Measurements from ENCODE around the gene PPP1R3D.
"Not testable (repeated sequence)": the region's sequence is repeated elsewhere in the genome, so short reads cannot be mapped to it uniquely, and the experiment has no call there.

Gene PPP1R3D

GRCh38 chr20:59966428-59966827 lies 26.3 kb upstream of the PPP1R3D start:
- FAIRE-seq, result no peak
- TF ChIP-seq POLR2A (IDR thresholded peaks at IDR 0.05; ENCODE audit: low read depth, low read length) (no peak), TAF1 (IDR thresholded peaks at IDR 0.05; ENCODE audit: borderline replicate concordance, low read depth, low read length) (no peak), POLR2AphosphoS5 (IDR thresholded peaks at IDR 0.05; ENCODE audit: low read depth, low read length) (no peak)
- no peak for DNase-seq (ENCODE audit: insufficient read length)

GRCh38 chr20:59962155-59962554 lies 22.1 kb upstream of the PPP1R3D start:
- TF ChIP-seq TAF1 (IDR thresholded peaks at IDR 0.05; ENCODE audit: borderline replicate concordance, low read depth, low read length) (no peak), POLR2AphosphoS5 (IDR thresholded peaks at IDR 0.05; ENCODE audit: low read depth, low read length) (no peak), POLR2A (IDR thresholded peaks at IDR 0.05; ENCODE audit: low read depth, low read length) (no peak)
- DNase-seq (ENCODE audit: insufficient read length) (no peak), FAIRE-seq (no peak)

- FAIRE-seq (no peak), DNase-seq (ENCODE audit: insufficient read length) (no peak)
- TF ChIP-seq POLR2AphosphoS5 (IDR thresholded peaks at IDR 0.05; ENCODE audit: low read depth, low read length) (no peak), POLR2A (IDR thresholded peaks at IDR 0.05; ENCODE audit: low read depth, low read length) (no peak), TAF1 (IDR thresholded peaks at IDR 0.05; ENCODE audit: borderline replicate concordance, low read depth, low read length) (no peak)
Measured at GRCh38 chr20:59961423-59961822, 21.3 kb upstream of the PPP1R3D start.

- no peak for DNase-seq (ENCODE audit: insufficient read length)
- no peak for TF ChIP-seq POLR2A (IDR thresholded peaks at IDR 0.05; ENCODE audit: low read depth, low read length)
- no peak for TF ChIP-seq TAF1 (IDR thresholded peaks at IDR 0.05; ENCODE audit: borderline replicate concordance, low read depth, low read length)
- no peak for TF ChIP-seq POLR2AphosphoS5 (IDR thresholded peaks at IDR 0.05; ENCODE audit: low read depth, low read length)
- FAIRE-seq, result no peak
Measured at GRCh38 chr20:59958626-59959025, 18.5 kb upstream of the PPP1R3D start.

GRCh38 chr20:59958123-59958522 lies 18.0 kb upstream of the PPP1R3D start, which contains the start of gene CDH26:
Gene CDH26 (plus strand): TSS chr20:59958423. CDS start chr20:59958727, 304 bp downstream.
- no peak for DNase-seq (ENCODE audit: insufficient read length)
- no peak for TF ChIP-seq TAF1 (IDR thresholded peaks at IDR 0.05; ENCODE audit: borderline replicate concordance, low read depth, low read length)
- TF ChIP-seq POLR2A (IDR thresholded peaks at IDR 0.05; ENCODE audit: low read depth, low read length), result no peak
- TF ChIP-seq POLR2AphosphoS5 (IDR thresholded peaks at IDR 0.05; ENCODE audit: low read depth, low read length), result no peak
- no peak for FAIRE-seq

GRCh38 chr20:59957568-59957967 lies 17.5 kb upstream of the PPP1R3D start:
- not testable (repeated sequence) for DNase-seq (ENCODE audit: insufficient read length); FAIRE-seq

GRCh38 chr20:59955131-59955796 lies 15.2 kb upstream of the PPP1R3D start:
- TF ChIP-seq POLR2AphosphoS5 (IDR thresholded peaks at IDR 0.05; ENCODE audit: low read depth, low read length) (no peak), POLR2A (IDR thresholded peaks at IDR 0.05; ENCODE audit: low read depth, low read length) (no peak), TAF1 (IDR thresholded peaks at IDR 0.05; ENCODE audit: borderline replicate concordance, low read depth, low read length) (no peak)
- no peak for FAIRE-seq
- no peak for DNase-seq (ENCODE audit: insufficient read length)

GRCh38 chr20:59954718-59955117 lies 14.6 kb upstream of the PPP1R3D start:
- no peak for FAIRE-seq

GRCh38 chr20:59949911-59950310 lies 9.8 kb upstream of the PPP1R3D start:
- no peak for DNase-seq (ENCODE audit: insufficient read length)
- TF ChIP-seq POLR2A (IDR thresholded peaks at IDR 0.05; ENCODE audit: low read depth, low read length), result no peak
- no peak for TF ChIP-seq TAF1 (IDR thresholded peaks at IDR 0.05; ENCODE audit: borderline replicate concordance, low read depth, low read length)
- no peak for TF ChIP-seq POLR2AphosphoS5 (IDR thresholded peaks at IDR 0.05; ENCODE audit: low read depth, low read length)
- no peak for FAIRE-seq

More at GRCh38 chr20:59954718-59955117, 14.6 kb upstream of the PPP1R3D start:
- DNase-seq (ENCODE audit: insufficient read length), result no peak
- no peak for TF ChIP-seq POLR2AphosphoS5 (IDR thresholded peaks at IDR 0.05; ENCODE audit: low read depth, low read length)
- TF ChIP-seq TAF1 (IDR thresholded peaks at IDR 0.05; ENCODE audit: borderline replicate concordance, low read depth, low read length), result no peak
- no peak for TF ChIP-seq POLR2A (IDR thresholded peaks at IDR 0.05; ENCODE audit: low read depth, low read length)

GRCh38 chr20:59948828-59949720 lies 9.0 kb upstream of the PPP1R3D start:
- peak; percentile 63 for FAIRE-seq
- DNase-seq (ENCODE audit: insufficient read length), result no peak
- TF ChIP-seq POLR2A (IDR thresholded peaks at IDR 0.05; ENCODE audit: low read depth, low read length) (no peak), TAF1 (IDR thresholded peaks at IDR 0.05; ENCODE audit: borderline replicate concordance, low read depth, low read length) (no peak)

GRCh38 chr20:59948212-59948611 lies 8.1 kb upstream of the PPP1R3D start:
- FAIRE-seq (no peak), DNase-seq (ENCODE audit: insufficient read length) (no peak)
- TF ChIP-seq TAF1 (IDR thresholded peaks at IDR 0.05; ENCODE audit: borderline replicate concordance, low read depth, low read length) (no peak), POLR2AphosphoS5 (IDR thresholded peaks at IDR 0.05; ENCODE audit: low read depth, low read length) (no peak), POLR2A (IDR thresholded peaks at IDR 0.05; ENCODE audit: low read depth, low read length) (no peak)

- TF ChIP-seq TAF1 (IDR thresholded peaks at IDR 0.05; ENCODE audit: borderline replicate concordance, low read depth, low read length), result no peak
- no peak for TF ChIP-seq POLR2AphosphoS5 (IDR thresholded peaks at IDR 0.05; ENCODE audit: low read depth, low read length)
- no peak for TF ChIP-seq POLR2A (IDR thresholded peaks at IDR 0.05; ENCODE audit: low read depth, low read length)
- DNase-seq (ENCODE audit: insufficient read length) (no peak), FAIRE-seq (no peak)
Measured at GRCh38 chr20:59947376-59947775, 7.3 kb upstream of the PPP1R3D start.
